Pancreas (tissue), 10 donors: ENCODE results near the gene OVOL1. TPM values are rescaled to one million over a fixed set of nuclear protein-coding genes. Genes with fewer than 3 reads are reported as not detected.

Source experiments
- ATAC-seq, 4 donors: fragments of 200-7000 bp; cut with Tn5 transposase; one replicate each; pipeline versions ENCODE4 v1.8.0 to v1.9.1; 2020; ENCODE audit warnings: mild to moderate bottlenecking in 4 of 4, moderate library complexity in 4 of 4
- DNase-seq, 6 donors: peaks; one replicate each; pipeline ENCODE4 v3.0.0-alpha.2; 2020
- FAIRE-seq: peaks from 2 replicates; lab custom pipeline; 2012; peaks lifted over from hg19 to GRCh38; lab: Jason Lieb, UNC
- H3K27ac ChIP-seq, 4 donors: fragments of 200-600 bp; sonication (generic); 1 replicate in 3 of 4; 2 replicates in 1 of 4; pipeline versions ENCODE4 v1.5.0 to v1.8.0; 2020
- H3K27me3 ChIP-seq, 4 donors: fragments of 200-600 bp; one replicate each; pipeline ENCODE4 v1.8.0; 2021
- H3K36me3 ChIP-seq, 3 donors: fragments of 200-600 bp; sonication (generic) in 1 of 3; one replicate each; pipeline versions ENCODE4 v1.5.0 to v1.8.0; 2020 to 2021
- H3K4me1 ChIP-seq, 3 donors: fragments of 200-600 bp; one replicate each; pipeline ENCODE4 v1.8.0; 2021
- H3K4me3 ChIP-seq, 4 donors: fragments of 200-600 bp; sonication (generic) in 2 of 4; one replicate each; pipeline versions ENCODE4 v1.5.0 to v1.8.0; 2020 to 2021
- H3K9me3 ChIP-seq, 4 donors: fragments of 200-600 bp; one replicate each; pipeline ENCODE4 v1.8.0; 2021
- CTCF ChIP-seq, 4 donors: fragments of 200-600 bp; sonication (generic) in 3 of 4; IDR thresholded peaks; one replicate each; pipeline versions ENCODE4 v1.5.0 to v1.8.0; 2021; ENCODE audit warnings: antibody characterized with exemption in 4 of 4
- WGBS, 2 donors: extraction: QIAGEN DNeasy Blood & Tissue Kit; methylation state at CpG; one replicate each; pipeline ENCODE4 v1.1.7; 2013; 5-methylcytosine and 5-hydroxymethylcytosine counted together
- intact Hi-C, 3 donors: fragments of 100-400 bp; cut with DNase I; formaldehyde crosslinking; loops; one replicate each; pipeline versions ENCODE4 v1.11.1 to v1.14.2; 2022
- polyA plus RNA-seq, 2 donors: library from polyadenylated mRNA; stranded (reverse); fragments of 200-250 nt; gene quantifications; one replicate each; pipeline ENCODE4 v1.2.3, GENCODE V29; 2013
- total RNA-seq, 6 donors: library from RNA; stranded (reverse); fragmentation: NEBNext Ultra II Directional in 4 of 6; extraction: Animal tissue kit (Norgen Biotek cat#: 25700) in 4 of 6; gene quantifications; one replicate each; pipeline versions ENCODE4 v1.2.1 to v1.2.4, GENCODE V29; 2021 to 2023
- donor health status: healthy with polysubstance abuse.
- donor health status: DM: no; HTN: no; CAD: no; lungs with moderate emphysema.
- donor health status: DM: no; HTN: no; CAD: no.
- donor health status: control.
- donor health status: control.
- donor health status: Bipolar disorder and iron deficiency.
- donor health status: DM: yes; HTN: yes; CAD: no.
- donor health status: DM: no; HTN: no; CAD: no.
- donor health status: DM: no; HTN: no; CAD: no.
- donor health status: DM: yes; HTN: yes; CAD: no.

Gene OVOL1
- total and polyA plus RNA-seq, 8 donors, result 1.1 to 5.6 (median 1.9) TPM

DNA sequence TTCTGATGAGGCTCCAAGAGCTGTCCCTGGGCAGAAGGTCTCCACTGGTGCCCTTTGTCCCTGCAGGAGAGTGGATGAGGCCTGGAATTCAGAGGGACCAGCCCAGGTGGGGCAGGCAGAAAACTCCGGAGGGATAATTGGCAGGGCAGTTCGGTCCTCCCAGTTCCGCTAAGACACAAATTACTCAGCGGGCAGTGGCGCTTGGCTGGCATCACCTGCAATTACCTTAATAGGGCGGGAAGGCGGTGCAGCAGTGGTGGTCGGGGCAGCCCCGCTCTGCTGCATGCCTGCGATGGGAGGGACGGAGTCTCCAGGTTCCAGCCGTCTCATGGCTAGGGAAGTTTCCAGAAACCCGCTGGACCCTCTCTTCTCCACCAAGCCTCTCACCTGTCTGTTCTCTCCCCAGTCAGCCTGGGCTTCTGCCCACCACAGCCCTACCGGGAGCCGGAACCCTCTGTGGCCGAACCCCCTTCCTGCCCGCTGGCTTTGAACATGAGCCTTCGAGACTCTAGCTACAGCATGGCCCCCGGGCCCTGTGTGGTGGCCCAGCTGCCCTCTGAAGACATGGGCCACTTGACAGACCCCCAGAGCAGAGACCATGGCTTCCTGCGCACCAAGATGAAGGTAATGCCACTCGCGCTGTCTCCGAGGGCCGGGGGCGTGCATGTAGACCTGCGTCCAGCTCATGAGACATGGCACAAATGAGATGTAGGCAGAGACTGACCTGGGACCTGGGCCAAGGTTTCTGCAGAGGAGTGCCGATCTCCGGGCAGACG is 7.0 kb downstream of the OVOL1 start:
- FAIRE-seq, result no peak
- intact Hi-C loops, result no loop called here
- DNase-seq, result peak in 1 of 6 donors; percentile 23

DNA sequence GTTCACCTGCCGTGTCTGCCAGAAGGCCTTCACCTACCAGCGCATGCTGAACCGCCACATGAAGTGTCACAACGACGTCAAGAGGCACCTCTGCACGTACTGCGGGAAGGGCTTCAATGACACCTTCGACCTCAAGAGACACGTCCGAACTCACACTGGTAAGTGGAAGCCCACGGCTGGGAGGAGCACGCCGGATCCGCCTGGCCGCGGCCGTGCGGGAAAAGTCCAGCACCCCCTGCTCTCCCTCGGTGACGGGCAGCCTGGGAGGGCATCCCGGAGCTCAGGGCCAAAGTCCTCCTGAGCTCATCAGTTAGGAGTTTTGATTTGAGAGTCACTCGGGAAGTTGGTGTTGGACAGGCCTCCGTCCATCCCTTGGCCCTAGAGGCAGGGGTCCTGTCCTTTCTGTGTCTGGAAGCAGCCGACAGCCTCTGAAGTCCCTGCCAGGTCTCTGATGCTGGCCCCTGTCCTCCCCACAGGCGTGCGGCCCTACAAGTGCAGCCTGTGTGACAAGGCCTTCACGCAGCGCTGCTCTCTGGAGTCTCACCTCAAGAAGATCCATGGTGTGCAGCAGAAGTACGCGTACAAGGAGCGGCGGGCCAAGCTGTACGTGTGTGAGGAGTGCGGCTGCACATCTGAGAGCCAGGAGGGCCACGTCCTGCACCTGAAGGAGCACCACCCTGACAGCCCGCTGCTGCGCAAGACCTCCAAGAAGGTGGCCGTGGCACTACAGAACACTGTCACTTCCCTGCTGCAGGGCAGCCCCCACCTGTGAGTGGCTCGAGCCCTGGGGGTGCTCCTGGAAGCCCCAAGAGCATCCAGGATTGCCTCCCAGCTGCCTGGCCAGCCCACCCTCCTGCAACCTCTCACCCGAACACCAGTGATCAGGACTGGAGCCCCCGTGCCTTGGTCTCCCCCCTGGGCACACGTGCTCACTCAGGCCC is 8.0 kb downstream of the OVOL1 start:
- FAIRE-seq (no peak), DNase-seq (no peak), ATAC-seq (no peak)
- no peak for TF ChIP-seq CTCF (IDR thresholded peaks at IDR 0.05)
- Histone ChIP-seq H3K36me3 (peaks cover 0 to 9% (median 0%) of the 10 kb centered on the region in 3 donors), H3K27ac (no peak overlapping the region), H3K4me1 (peaks cover 0 to 4% (median 4%) of the 10 kb centered on the region in 3 donors), H3K4me3 (no peak overlapping the region), H3K9me3 (no peaks in the 10 kb centered on the region), H3K27me3 (no peaks in the 10 kb centered on the region)
- WGBS, 2 donors, result 91 to 92% methylated on average over 42 of the region's 42 CpGs
- intact Hi-C loops, result no loop called here

More for the DNA sequence above, 7.0 kb downstream of the OVOL1 start:
- TF ChIP-seq CTCF (IDR thresholded peaks at IDR 0.05), result no peak
- ATAC-seq, result peak; percentile 2 to 38 (median 20)
- H3K27me3 ChIP-seq, result no peaks in the 10 kb centered on the region
- H3K36me3 ChIP-seq, result peaks cover 0 to 9% (median 0%) of the 10 kb centered on the region in 3 donors
- 76 to 79% methylated on average over 29 of the region's 29 CpGs for WGBS, 2 donors
- no peaks in the 10 kb centered on the region for H3K9me3 ChIP-seq
- peaks cover 0 to 11% (median 4%) of the 10 kb centered on the region in 3 donors for H3K4me1 ChIP-seq
- H3K4me3 ChIP-seq, result no peak overlapping the region
- H3K27ac ChIP-seq, result peak overlapping the region in 1 of 4 donors; percentile 49

- WGBS, 2 donors, result 77 to 85% methylated on average over 15 of the region's 15 CpGs
- Histone ChIP-seq H3K27ac (no peak overlapping the region), H3K36me3 (peaks cover 0 to 9% (median 0%) of the 10 kb centered on the region in 3 donors), H3K27me3 (no peaks in the 10 kb centered on the region), H3K4me1 (peaks cover 0 to 4% (median 4%) of the 10 kb centered on the region in 3 donors), H3K4me3 (no peak overlapping the region), H3K9me3 (no peaks in the 10 kb centered on the region)
- intact Hi-C loops, result no loop called here
- no peak for TF ChIP-seq CTCF (IDR thresholded peaks at IDR 0.05)
- no peak for DNase-seq
- FAIRE-seq, result no peak
- ATAC-seq, result no peak
Observed at GRCh38 chr11:65796726-65797601, 10.1 kb downstream of the OVOL1 start.

DNA sequence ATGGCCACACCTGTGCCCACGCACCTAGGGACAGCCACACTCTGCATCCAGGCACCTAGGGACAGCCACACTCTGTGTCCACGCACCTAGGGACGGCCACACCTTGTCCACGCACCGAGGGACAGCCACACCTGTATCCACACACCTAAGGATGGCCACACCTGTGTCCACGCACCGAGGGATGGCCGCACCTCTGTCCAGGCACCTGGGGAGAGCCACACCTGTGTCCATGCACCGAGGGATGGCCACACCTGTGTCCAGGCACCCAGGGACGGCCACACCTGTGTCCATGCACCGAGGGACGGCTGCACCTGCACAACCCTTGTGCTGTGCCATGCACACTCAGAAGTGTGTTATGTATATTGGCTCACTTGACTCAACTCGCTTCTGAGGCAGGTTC is 10.8 kb downstream of the OVOL1 start:
- TF ChIP-seq CTCF (IDR thresholded peaks at IDR 0.05), result no peak
- no peaks in the 10 kb centered on the region for H3K9me3 ChIP-seq
- H3K27ac ChIP-seq, result no peak overlapping the region
- H3K27me3 ChIP-seq, result no peaks in the 10 kb centered on the region
- H3K36me3 ChIP-seq, result peaks cover 0 to 9% (median 0%) of the 10 kb centered on the region in 3 donors
- intact Hi-C loops, result no loop called here
- peaks cover 0 to 4% (median 4%) of the 10 kb centered on the region in 3 donors for H3K4me1 ChIP-seq
- H3K4me3 ChIP-seq, result no peak overlapping the region
- peak in 1 of 6 donors; percentile 61 for DNase-seq
- 67 to 70% methylated on average over 13 of the region's 13 CpGs for WGBS, 2 donors
- FAIRE-seq, result no peak
- no peak for ATAC-seq
